Liver (tissue), 9 donors: ENCODE data around the gene NUP42. TPM values are rescaled to one million over a fixed set of nuclear protein-coding genes. Genes with fewer than 3 reads are reported as not detected.
"Not testable (repeated sequence)": the region's sequence is repeated elsewhere in the genome, so short reads cannot be mapped to it uniquely, and the experiment has no call there.

Source experiments
- DNase-seq: peaks from one replicate; pipeline ENCODE4 v3.0.0-alpha.2; 2017; ENCODE audit warnings: low spot score
- H3K27ac ChIP-seq, 2 donors: one replicate each; pipeline ENCODE4 v1.7.0; 2013; ENCODE audit warnings: inconsistent platforms in 2 of 2, low read length in 2 of 2, control low read depth in 1 of 2, low read depth in 1 of 2, mild to moderate bottlenecking in 1 of 2
- H3K27me3 ChIP-seq, 4 donors: one replicate each; pipeline versions ENCODE4 v1.6.1 to v1.7.0; 2013; ENCODE audit warnings: low read length in 3 of 4, inconsistent platforms in 1 of 4, mild to moderate bottlenecking in 1 of 4, moderate library complexity in 1 of 4; ENCODE audit not compliant: control insufficient read depth in 4 of 4, insufficient read depth in 4 of 4
- H3K36me3 ChIP-seq, 4 donors: one replicate each; pipeline versions ENCODE4 v1.6.1 to v1.7.0; 2013; ENCODE audit warnings: low read length in 3 of 4, mild to moderate bottlenecking in 3 of 4, low read depth in 1 of 4, moderate library complexity in 1 of 4; ENCODE audit not compliant: control insufficient read depth in 4 of 4, insufficient read depth in 3 of 4
- H3K4me1 ChIP-seq, 4 donors: one replicate each; pipeline versions ENCODE4 v1.6.1 to v1.7.0; 2013; ENCODE audit warnings: low read length in 3 of 4, mild to moderate bottlenecking in 3 of 4, moderate library complexity in 1 of 4; ENCODE audit not compliant: control insufficient read depth in 4 of 4, insufficient read depth in 4 of 4
- H3K4me3 ChIP-seq, 3 donors: one replicate each; pipeline versions ENCODE4 v1.6.1 to v1.7.0; 2013; ENCODE audit warnings: low read length in 3 of 3, control low read depth in 1 of 3, low read depth in 1 of 3, mild to moderate bottlenecking in 1 of 3
- H3K9ac ChIP-seq, 2 donors: one replicate each; pipeline ENCODE4 v1.7.0; 2013; ENCODE audit warnings: low read length in 2 of 2, mild to moderate bottlenecking in 2 of 2, moderate library complexity in 2 of 2, control low read depth in 1 of 2, low read depth in 1 of 2
- H3K9me3 ChIP-seq, 4 donors: one replicate each; pipeline versions ENCODE4 v1.6.1 to v1.7.0; 2013; ENCODE audit warnings: low read length in 3 of 4; ENCODE audit not compliant: control insufficient read depth in 4 of 4
- ATF3 ChIP-seq: IDR thresholded peaks from 2 replicates; pipeline ENCODE4 v1.6.1; 2016; ENCODE audit warnings: antibody characterized with exemption
- CTCF ChIP-seq: fragments of 150-350 bp; IDR thresholded peaks from 2 replicates; pipeline ENCODE4 v1.5.1; 2017; ENCODE audit warnings: improper control_type of control experiment, low read depth, low read length; ENCODE audit not compliant: missing input control
- EGR1 ChIP-seq, 2 donors: IDR thresholded peaks; 2 replicates each; pipeline ENCODE4 v1.6.1; 2016 to 2018; ENCODE audit warnings: antibody characterized with exemption in 2 of 2, low read depth in 2 of 2
- FOXA1 ChIP-seq: IDR thresholded peaks from 2 replicates; pipeline ENCODE4 v1.6.1; 2016; ENCODE audit warnings: antibody characterized with exemption
- HNF4A ChIP-seq, 2 donors: conservative IDR thresholded peaks; 2 replicates each; pipeline ENCODE4 v1.6.1; 2016; ENCODE audit warnings: antibody characterized with exemption in 2 of 2, mild to moderate bottlenecking in 2 of 2
- JUND ChIP-seq, 2 donors: IDR thresholded peaks; 2 replicates each; pipeline ENCODE4 v1.6.1; 2016; ENCODE audit warnings: antibody characterized with exemption in 2 of 2
- MAX ChIP-seq: IDR thresholded peaks from 2 replicates; pipeline ENCODE4 v1.6.1; 2016; ENCODE audit warnings: antibody characterized with exemption
- RAD21 ChIP-seq, 2 donors: IDR thresholded peaks; 2 replicates each; pipeline ENCODE4 v1.6.1; 2016; ENCODE audit warnings: antibody characterized with exemption in 2 of 2, mild to moderate bottlenecking in 2 of 2
- RXRA ChIP-seq, 2 donors: IDR thresholded peaks; 2 replicates each; pipeline ENCODE4 v1.6.1; 2017 to 2018; ENCODE audit warnings: antibody characterized with exemption in 2 of 2, mild to moderate bottlenecking in 1 of 2
- SP1 ChIP-seq: IDR thresholded peaks from 2 replicates; pipeline ENCODE4 v1.6.1; 2018; ENCODE audit warnings: antibody characterized with exemption, mild to moderate bottlenecking
- TAF1 ChIP-seq: conservative IDR thresholded peaks from 2 replicates; pipeline ENCODE4 v1.6.1; 2016; ENCODE audit warnings: antibody characterized with exemption, mild to moderate bottlenecking
- YY1 ChIP-seq: IDR thresholded peaks from 2 replicates; pipeline ENCODE4 v1.6.1; 2016; ENCODE audit warnings: antibody characterized with exemption, mild to moderate bottlenecking
- ZBTB33 ChIP-seq: IDR thresholded peaks from 2 replicates; pipeline ENCODE4 v1.6.1; 2016; ENCODE audit warnings: antibody characterized with exemption
- WGBS: extraction: QIAGEN DNeasy Blood & Tissue Kit; methylation state at CpG from one replicate; pipeline ENCODE4 v1.1.7; 2013; 5-methylcytosine and 5-hydroxymethylcytosine counted together
- polyA plus RNA-seq, 2 donors: library from polyadenylated mRNA; stranded (reverse) in 1 of 2; unstranded in 1 of 2; fragments of 200-250 nt in 1 of 2; fragments of >200 nt in 1 of 2; fragmentation: Nextera tagmentation in 1 of 2; extraction: Ambion mirVana in 1 of 2; gene quantifications; one replicate each; pipeline versions ENCODE4 v1.2.1 to v1.2.3, GENCODE V29; 2013 to 2015
- total RNA-seq, 2 donors: library from RNA; depleted of rRNA; stranded (reverse); fragments of >200 nt; gene quantifications; one replicate each; pipeline ENCODE4 v1.2.3, GENCODE V29; 2014
- TF ChIP-seq, protein P1 (sequence below): IDR thresholded peaks from 2 replicates; pipeline ENCODE4 v1.6.1; 2016; ENCODE audit warnings: antibody characterized with exemption, mild to moderate bottlenecking
- donor health status: healthy.
- donor health status: healthy.
- donor health status: healthy.
- donor health status: healthy.
- donor health status: healthy.

NUP42 gene
- total and polyA plus RNA-seq, 4 donors, result 11.9 to 35.8 (median 18.3) TPM

DNA sequence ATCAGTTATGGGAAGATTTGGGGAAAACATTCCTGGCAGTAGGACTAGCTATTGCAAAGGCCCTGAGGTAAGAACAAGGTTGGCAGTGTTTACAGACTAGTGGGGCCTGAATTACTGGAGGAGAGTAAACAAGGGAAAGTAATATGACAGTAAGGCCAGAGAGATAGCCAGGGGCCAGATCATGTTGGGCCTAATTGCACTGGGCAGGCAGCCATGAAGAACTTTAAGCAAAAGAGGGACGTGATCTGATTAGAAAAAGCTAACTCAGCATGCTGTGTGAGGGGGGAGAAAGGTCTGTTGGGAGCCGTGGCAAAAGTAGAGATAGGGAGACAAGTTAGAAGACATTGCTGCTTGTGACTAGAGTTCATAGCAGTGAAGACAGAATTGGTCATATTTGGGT lies 9.2 kb downstream of the NUP42 start:
- Histone ChIP-seq H3K27ac (no peak overlapping the region), H3K9ac (no peak overlapping the region), H3K9me3 (no peaks in the 10 kb centered on the region), H3K27me3 (no peaks in the 10 kb centered on the region), H3K4me3 (no peak overlapping the region), H3K4me1 (no peaks in the 10 kb centered on the region), H3K36me3 (peaks cover 13 to 26% (median 23%) of the 10 kb centered on the region in 4 donors)
- WGBS, result 58% methylated on average over 2 of the region's 2 CpGs
- peak; percentile 55 for DNase-seq
- no peak for TF ChIP-seq RAD21 (IDR thresholded peaks at IDR 0.05)
- TF ChIP-seq MAX, result no peak
- TF ChIP-seq YY1, result no peak
- TF ChIP-seq JUND (IDR thresholded peaks at IDR 0.05), result no peak
- no peak for TF ChIP-seq CTCF
- no peak for TF ChIP-seq ATF3
- no peak for TF ChIP-seq RXRA (IDR thresholded peaks at IDR 0.05)
- TF ChIP-seq FOXA1, result no peak
- TF ChIP-seq, protein P1, sequence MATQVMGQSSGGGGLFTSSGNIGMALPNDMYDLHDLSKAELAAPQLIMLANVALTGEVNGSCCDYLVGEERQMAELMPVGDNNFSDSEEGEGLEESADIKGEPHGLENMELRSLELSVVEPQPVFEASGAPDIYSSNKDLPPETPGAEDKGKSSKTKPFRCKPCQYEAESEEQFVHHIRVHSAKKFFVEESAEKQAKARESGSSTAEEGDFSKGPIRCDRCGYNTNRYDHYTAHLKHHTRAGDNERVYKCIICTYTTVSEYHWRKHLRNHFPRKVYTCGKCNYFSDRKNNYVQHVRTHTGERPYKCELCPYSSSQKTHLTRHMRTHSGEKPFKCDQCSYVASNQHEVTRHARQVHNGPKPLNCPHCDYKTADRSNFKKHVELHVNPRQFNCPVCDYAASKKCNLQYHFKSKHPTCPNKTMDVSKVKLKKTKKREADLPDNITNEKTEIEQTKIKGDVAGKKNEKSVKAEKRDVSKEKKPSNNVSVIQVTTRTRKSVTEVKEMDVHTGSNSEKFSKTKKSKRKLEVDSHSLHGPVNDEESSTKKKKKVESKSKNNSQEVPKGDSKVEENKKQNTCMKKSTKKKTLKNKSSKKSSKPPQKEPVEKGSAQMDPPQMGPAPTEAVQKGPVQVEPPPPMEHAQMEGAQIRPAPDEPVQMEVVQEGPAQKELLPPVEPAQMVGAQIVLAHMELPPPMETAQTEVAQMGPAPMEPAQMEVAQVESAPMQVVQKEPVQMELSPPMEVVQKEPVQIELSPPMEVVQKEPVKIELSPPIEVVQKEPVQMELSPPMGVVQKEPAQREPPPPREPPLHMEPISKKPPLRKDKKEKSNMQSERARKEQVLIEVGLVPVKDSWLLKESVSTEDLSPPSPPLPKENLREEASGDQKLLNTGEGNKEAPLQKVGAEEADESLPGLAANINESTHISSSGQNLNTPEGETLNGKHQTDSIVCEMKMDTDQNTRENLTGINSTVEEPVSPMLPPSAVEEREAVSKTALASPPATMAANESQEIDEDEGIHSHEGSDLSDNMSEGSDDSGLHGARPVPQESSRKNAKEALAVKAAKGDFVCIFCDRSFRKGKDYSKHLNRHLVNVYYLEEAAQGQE, result no peak
- no peak for TF ChIP-seq TAF1

DNA sequence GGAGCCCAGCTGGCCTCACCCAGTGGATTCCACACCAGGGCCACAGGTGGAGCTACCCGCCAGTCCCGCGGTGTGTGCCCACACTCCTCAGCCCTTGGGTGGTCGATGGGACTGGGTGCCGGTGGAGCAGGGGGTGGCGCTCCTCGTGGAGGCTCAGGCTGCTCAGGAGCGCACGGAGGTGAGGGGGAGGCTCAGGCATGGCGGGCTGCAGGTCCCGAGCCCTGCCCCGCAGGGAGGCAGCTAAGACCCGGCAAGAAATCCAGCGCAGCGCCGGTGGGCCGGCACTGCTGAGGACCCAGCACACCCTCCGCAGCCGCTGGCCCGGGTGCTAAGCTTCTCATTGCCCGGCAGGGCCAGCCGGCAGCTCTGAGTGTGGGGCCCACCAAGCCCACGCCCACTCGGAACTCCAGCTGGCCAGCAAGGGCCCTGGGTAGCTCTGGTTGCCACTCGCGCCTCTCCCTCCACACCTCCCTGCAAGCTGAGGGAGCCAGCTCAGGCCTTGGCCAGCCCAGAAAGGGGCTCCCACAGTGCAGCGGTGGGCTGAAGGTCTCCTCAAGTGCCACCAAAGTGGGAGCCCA lies 11.9 kb downstream of the NUP42 start:
- not testable (repeated sequence) for H3K4me1 ChIP-seq, H3K9me3 ChIP-seq, H3K9ac ChIP-seq, H3K27me3 ChIP-seq, H3K4me3 ChIP-seq, H3K27ac ChIP-seq, DNase-seq
- H3K36me3 ChIP-seq, result peaks cover 8 to 20% (median 15%) of the 10 kb centered on the region in 4 donors
- 97% methylated on average over 27 of the region's 27 CpGs for WGBS

DNA sequence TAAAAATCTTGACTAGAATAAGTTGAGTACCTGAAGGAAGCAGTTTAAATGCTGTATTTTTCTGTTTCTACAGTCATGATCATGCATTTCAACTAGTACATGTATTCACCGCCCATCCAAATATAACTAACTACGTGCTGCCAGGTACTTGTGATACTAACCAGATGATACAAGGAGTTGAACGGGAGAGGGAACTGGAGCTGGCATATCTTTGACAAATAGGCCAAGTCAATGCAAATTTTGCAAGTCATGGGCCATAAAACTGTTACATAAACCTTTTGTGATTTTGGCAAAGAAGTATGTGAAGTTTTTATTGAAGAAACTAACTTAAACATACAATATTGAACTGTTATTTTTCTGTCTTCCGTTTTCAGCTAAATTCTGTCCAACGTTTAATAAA lies 14.5 kb downstream of the NUP42 start:
- Histone ChIP-seq H3K4me1 (no peaks in the 10 kb centered on the region), H3K9ac (no peak overlapping the region), H3K27ac (no peak overlapping the region), H3K9me3 (no peaks in the 10 kb centered on the region), H3K27me3 (no peaks in the 10 kb centered on the region), H3K36me3 (peaks cover 9 to 34% (median 25%) of the 10 kb centered on the region in 4 donors), H3K4me3 (no peak overlapping the region)
- DNase-seq, result no peak
- WGBS, result 70% methylated on average over 5 of the region's 5 CpGs
- TF ChIP-seq EGR1 (IDR thresholded peaks at IDR 0.05; ENCODE audit: low read depth in 2 of 2) (no peak), ZBTB33 (no peak), SP1 (no peak), FOXA1 (no peak), TAF1 (no peak), JUND (IDR thresholded peaks at IDR 0.05) (no peak), HNF4A (conservative IDR thresholded peaks at IDR 0.05) (no peak), CTCF (no peak)
